ENCODE data around the gene GNMT. TPM values are rescaled to one million over a fixed set of nuclear protein-coding genes. Genes with fewer than 3 reads are reported as not detected.

Gene GNMT
- total and polyA plus RNA-seq, 2 of the 8 experiments (the other 6 are each of a cell fraction or from before 2014, with no cell fraction given) = 1.8 to 3.4 TPM

- TF ChIP-seq CHD7 (IDR thresholded peaks at IDR 0.05; ENCODE audit: insufficient replicate concordance, low read length) = no peak
- TF ChIP-seq RNF2 (IDR thresholded peaks at IDR 0.05; ENCODE audit: borderline replicate concordance, low read depth, low read length, missing control alignments, poor library complexity, severe bottlenecking) = no peak
These were observed 27.2 kb downstream of the GNMT start (continued) for GRCh38 chr6:42987533-42988451.

Measured in H1 (cell line).